Upper lobe of right lung (tissue), 1 donor: ENCODE data around the gene PRCD. TPM values are rescaled to one million over a fixed set of nuclear protein-coding genes. Genes with fewer than 3 reads are reported as not detected.
A peak's percentile ranks its signal among the peaks of the same experiment; 100 is the strongest.

Source experiments
- ATAC-seq: fragments of 200-7000 bp; cut with Tn5 transposase; one replicate; pipeline ENCODE4 v1.9.1; 2020; ENCODE audit warnings: mild to moderate bottlenecking, moderate library complexity
- DNase-seq: peaks from one replicate; pipeline ENCODE4 v3.0.0-alpha.2; 2020
- H3K27ac ChIP-seq: fragments of 200-600 bp; one replicate; pipeline ENCODE4 v1.8.0; 2022
- H3K27me3 ChIP-seq: fragments of 200-600 bp; one replicate; pipeline ENCODE4 v1.8.0; 2022; ENCODE audit warnings: mild to moderate bottlenecking
- H3K36me3 ChIP-seq: fragments of 200-600 bp; one replicate; pipeline ENCODE4 v1.8.0; 2022
- H3K4me1 ChIP-seq: fragments of 200-600 bp; one replicate; pipeline ENCODE4 v1.8.0; 2022
- H3K4me3 ChIP-seq: fragments of 200-600 bp; one replicate; pipeline ENCODE4 v1.8.0; 2022; ENCODE audit warnings: mild to moderate bottlenecking
- H3K9me3 ChIP-seq: fragments of 200-600 bp; one replicate; pipeline ENCODE4 v1.8.0; 2022
- CTCF ChIP-seq: fragments of 200-600 bp; IDR thresholded peaks from one replicate; pipeline ENCODE4 v1.8.0; 2022; ENCODE audit warnings: antibody characterized with exemption
- intact Hi-C: fragments of 100-400 bp; cut with DNase I; formaldehyde crosslinking; loops from one replicate; pipeline ENCODE4 v1.11.0; 2022
- total RNA-seq: library from RNA; stranded (reverse); fragmentation: NEBNext Ultra II Directional; extraction: Animal tissue kit (Norgen Biotek cat#: 25700); gene quantifications from one replicate; pipeline ENCODE4 v1.2.1, GENCODE V29; 2021
- donor health status: DM: no; HTN: yes; CAD: no; lungs with severe emphysema.

The PRCD gene
- total RNA-seq, 1 donor from 2014 or later: 7.7 TPM

GRCh38 chr17:76565728-76566612 lies 26.1 kb downstream of the PRCD start:
- DNase-seq (no peak), ATAC-seq (no peak)
- Histone ChIP-seq H3K9me3 (no peaks in the 10 kb centered on the region), H3K27me3 (no peaks in the 10 kb centered on the region), H3K4me3 (no peak overlapping the region), H3K27ac (no peak overlapping the region), H3K36me3 (peaks cover 32% of the 10 kb centered on the region), H3K4me1 (peaks cover 34% of the 10 kb centered on the region)
- intact Hi-C loops: no loop called here
- no peak for TF ChIP-seq CTCF

- intact Hi-C loops: no loop called here
- ATAC-seq (no peak), DNase-seq (no peak)
- H3K27ac ChIP-seq: no peak overlapping the region
- no peaks in the 10 kb centered on the region for H3K27me3 ChIP-seq
- H3K36me3 ChIP-seq: peaks cover 26% of the 10 kb centered on the region
- H3K4me1 ChIP-seq: peaks cover 28% of the 10 kb centered on the region
- H3K9me3 ChIP-seq: no peaks in the 10 kb centered on the region
- TF ChIP-seq CTCF: no peak
- H3K4me3 ChIP-seq: no peak overlapping the region
These were observed 26.7 kb downstream of the PRCD start for GRCh38 chr17:76566613-76566943.

GRCh38 chr17:76566988-76567431 lies 27.2 kb downstream of the PRCD start:
- Histone ChIP-seq H3K9me3 (no peaks in the 10 kb centered on the region), H3K4me3 (no peak overlapping the region), H3K27me3 (no peaks in the 10 kb centered on the region), H3K4me1 (peaks cover 24% of the 10 kb centered on the region), H3K36me3 (peaks cover 22% of the 10 kb centered on the region), H3K27ac (no peak overlapping the region)
- no peak for TF ChIP-seq CTCF
- intact Hi-C loops: no loop called here
- DNase-seq (no peak), ATAC-seq (peak; percentile 12)

GRCh38 chr17:76567634-76568432 lies 28.0 kb downstream of the PRCD start:
- H3K27me3 ChIP-seq: no peaks in the 10 kb centered on the region
- DNase-seq (peak; percentile 80), ATAC-seq (peak; percentile 79)
- peaks cover 18% of the 10 kb centered on the region for H3K4me1 ChIP-seq
- H3K36me3 ChIP-seq: peaks cover 21% of the 10 kb centered on the region
- TF ChIP-seq CTCF: no peak
- H3K9me3 ChIP-seq: no peaks in the 10 kb centered on the region
- no peak overlapping the region for H3K4me3 ChIP-seq
- intact Hi-C loops: no loop called here
- no peak overlapping the region for H3K27ac ChIP-seq

GRCh38 chr17:76568811-76569221 lies 29.0 kb downstream of the PRCD start:
- ATAC-seq (no peak), DNase-seq (no peak)
- H3K36me3 ChIP-seq: peaks cover 21% of the 10 kb centered on the region
- H3K4me1 ChIP-seq: peaks cover 17% of the 10 kb centered on the region
- H3K4me3 ChIP-seq: no peak overlapping the region
- H3K27me3 ChIP-seq: no peaks in the 10 kb centered on the region
- H3K9me3 ChIP-seq: no peaks in the 10 kb centered on the region
- intact Hi-C loops: no loop called here
- TF ChIP-seq CTCF: no peak
- H3K27ac ChIP-seq: no peak overlapping the region
